H9 (cell line): ENCODE measurements around the gene ARHGAP4. TPM values are rescaled to one million over a fixed set of nuclear protein-coding genes. Genes with fewer than 3 reads are reported as not detected.

Experiments
- DNase-seq: peaks from one replicate; pipeline ENCODE4 v3.0.0-alpha.2; 2017
- H2AFZ ChIP-seq: one replicate; pipeline ENCODE4 v1.6.1; 2013; ENCODE audit warnings: mild to moderate bottlenecking, low read length, control low read depth, moderate library complexity
- H2AK5ac ChIP-seq: 2 replicates; pipeline ENCODE4 v1.6.1; 2013; ENCODE audit warnings: low read length, control low read depth, mixed read lengths; ENCODE audit not compliant: insufficient read length
- H2BK120ac ChIP-seq: one replicate; pipeline ENCODE4 v1.6.1; 2013; ENCODE audit warnings: low read depth, mild to moderate bottlenecking, low read length, control low read depth, inconsistent platforms; ENCODE audit not compliant: poor library complexity, severe bottlenecking
- H2BK12ac ChIP-seq: 2 replicates; pipeline ENCODE4 v1.6.1; 2013; ENCODE audit warnings: low read length, control low read depth, mixed read lengths, low read depth; ENCODE audit not compliant: insufficient read length
- H2BK15ac ChIP-seq: 2 replicates; pipeline ENCODE4 v1.6.1; 2013; ENCODE audit warnings: low read depth, low read length, control low read depth
- H2BK20ac ChIP-seq: one replicate; pipeline ENCODE4 v1.6.1; 2013; ENCODE audit warnings: low read depth, mild to moderate bottlenecking, low read length, control low read depth, inconsistent platforms; ENCODE audit not compliant: poor library complexity, severe bottlenecking
- H2BK5ac ChIP-seq: 2 replicates; pipeline ENCODE4 v1.6.1; 2013; ENCODE audit warnings: low read length, control low read depth, mixed read lengths; ENCODE audit not compliant: insufficient read length
- H3K14ac ChIP-seq: 2 replicates; pipeline ENCODE4 v1.6.1; 2013; ENCODE audit warnings: low read length, control low read depth; ENCODE audit not compliant: insufficient read depth
- H3K18ac ChIP-seq: 2 replicates; pipeline ENCODE4 v1.6.1; 2013; ENCODE audit warnings: low read depth, mild to moderate bottlenecking, mixed read lengths, low read length, control low read depth; ENCODE audit not compliant: insufficient read length
- H3K23ac ChIP-seq: 2 replicates; pipeline ENCODE4 v1.6.1; 2013; ENCODE audit warnings: low read length, control low read depth, mixed read lengths, low read depth; ENCODE audit not compliant: insufficient read length
- H3K23me2 ChIP-seq: 2 replicates; pipeline ENCODE4 v1.6.1; 2013; ENCODE audit warnings: low read depth, mild to moderate bottlenecking, mixed read lengths, low read length, control low read depth; ENCODE audit not compliant: insufficient read length, poor library complexity, severe bottlenecking
- H3K27ac ChIP-seq: 2 replicates; pipeline ENCODE4 v1.5.1; 2013; ENCODE audit warnings: low read length, control low read depth, mixed read lengths, low read depth; ENCODE audit not compliant: insufficient read length
- H3K27me3 ChIP-seq: 2 replicates; pipeline ENCODE4 v1.6.1; 2013; ENCODE audit warnings: low read length, control low read depth, inconsistent platforms; ENCODE audit not compliant: insufficient read depth
- H3K4ac ChIP-seq: 2 replicates; pipeline ENCODE4 v1.6.1; 2013; ENCODE audit warnings: low read depth, mild to moderate bottlenecking, control low read depth, inconsistent platforms, low read length, moderate library complexity
- H3K4me1 ChIP-seq: 2 replicates; pipeline ENCODE4 v1.6.1; 2013; ENCODE audit warnings: low read length, control low read depth, inconsistent platforms; ENCODE audit not compliant: insufficient read depth
- H3K4me2 ChIP-seq: 2 replicates; pipeline ENCODE4 v1.6.1; 2013; ENCODE audit warnings: low read length, control low read depth, mixed read lengths; ENCODE audit not compliant: insufficient read length, insufficient read depth
- H3K56ac ChIP-seq: 2 replicates; pipeline ENCODE4 v1.6.1; 2013; ENCODE audit warnings: low read depth, mild to moderate bottlenecking, mixed read lengths, low read length, control low read depth; ENCODE audit not compliant: insufficient read length
- H3K79me1 ChIP-seq: 2 replicates; pipeline ENCODE4 v1.6.1; 2013; ENCODE audit warnings: low read depth, mild to moderate bottlenecking, moderate library complexity, low read length, control low read depth, inconsistent platforms; ENCODE audit not compliant: insufficient read depth, poor library complexity, severe bottlenecking
- H3K79me2 ChIP-seq: 2 replicates; pipeline ENCODE4 v1.6.1; 2013; ENCODE audit warnings: low read length, control low read depth, inconsistent platforms; ENCODE audit not compliant: insufficient read depth
- H3K9ac ChIP-seq: 2 replicates; pipeline ENCODE4 v1.6.1; 2013; ENCODE audit warnings: low read length, control low read depth, mixed read lengths; ENCODE audit not compliant: insufficient read length; ENCODE audit errors: extremely low read depth
- H3K9me3 ChIP-seq: one replicate; pipeline ENCODE4 v1.6.1; 2013; ENCODE audit warnings: low read depth, low read length, inconsistent platforms; ENCODE audit not compliant: control insufficient read depth
- H3T11ph ChIP-seq: one replicate; pipeline ENCODE4 v1.6.1; 2013; ENCODE audit warnings: mild to moderate bottlenecking, low read length, control low read depth, inconsistent platforms
- H4K20me1 ChIP-seq: one replicate; pipeline ENCODE4 v1.6.1; 2013; ENCODE audit not compliant: control insufficient read depth, insufficient read length, insufficient read depth
- H4K5ac ChIP-seq: 2 replicates; pipeline ENCODE4 v1.6.1; 2013; ENCODE audit warnings: low read depth, mild to moderate bottlenecking, mixed read lengths, low read length, control low read depth; ENCODE audit not compliant: insufficient read length
- H4K8ac ChIP-seq: replicated peaks from 2 replicates; pipeline ENCODE4 v1.6.1; 2013; ENCODE audit warnings: low read length, control low read depth, mixed read lengths, low read depth; ENCODE audit not compliant: insufficient read length
- H4K91ac ChIP-seq: 2 replicates; pipeline ENCODE4 v1.6.1; 2013; ENCODE audit warnings: low read depth, mild to moderate bottlenecking, moderate library complexity, mixed read lengths, low read length, control low read depth; ENCODE audit not compliant: insufficient read length
- H3K27ac Mint-ChIP-seq, 3 experiments: 2 replicates in 2 of 3; 3 replicates in 1 of 3; pipeline ENCODE4 v1.8.0; 2020 to 2021; ENCODE audit warnings: mixed read lengths in 3 of 3, mild to moderate bottlenecking in 1 of 3, moderate library complexity in 1 of 3
- H3K27me3 Mint-ChIP-seq: 2 replicates; pipeline ENCODE4 v1.8.0; 2021; ENCODE audit warnings: low read depth, mild to moderate bottlenecking, moderate library complexity, mixed read lengths
- H3K36me3 Mint-ChIP-seq, 3 experiments: 2 replicates in 2 of 3; 3 replicates in 1 of 3; pipeline ENCODE4 v1.8.0; 2020 to 2021; ENCODE audit warnings: low read depth in 3 of 3, mixed read lengths in 3 of 3; ENCODE audit not compliant: insufficient read depth in 1 of 3
- H3K4me1 Mint-ChIP-seq, 2 experiments: 2 replicates each; pipeline ENCODE4 v1.8.0; 2020; ENCODE audit warnings: mixed read lengths in 2 of 2
- H3K4me3 Mint-ChIP-seq, 2 experiments: 2 replicates in 1 of 2; 3 replicates in 1 of 2; pipeline ENCODE4 v1.8.0; 2020 to 2021; ENCODE audit warnings: mild to moderate bottlenecking in 2 of 2, mixed read lengths in 2 of 2, moderate library complexity in 1 of 2
- H3K9me3 Mint-ChIP-seq, 2 experiments: 2 replicates in 1 of 2; 3 replicates in 1 of 2; pipeline ENCODE4 v1.8.0; 2020; ENCODE audit warnings: mild to moderate bottlenecking in 2 of 2, mixed read lengths in 2 of 2, moderate library complexity in 1 of 2
- CTCF ChIP-seq: fragments of 200-600 bp; sonication (generic); conservative IDR thresholded peaks from 3 replicates; pipeline ENCODE4 v1.8.0; 2021; ENCODE audit warnings: antibody characterized with exemption, mild to moderate bottlenecking
- WGBS: extraction: QIAGEN DNeasy Blood & Tissue Kit; methylation state at CpG from one replicate; pipeline ENCODE4 v1.1.7; 2013; ENCODE audit warnings: missing lambda C conversion rate, low lambda C conversion rate, mixed read lengths; ENCODE audit not compliant: insufficient read length; ENCODE audit errors: extremely low coverage; 5-methylcytosine and 5-hydroxymethylcytosine counted together
- total RNA-seq: library from RNA; stranded (reverse); gene quantifications from 2 replicates; pipeline ENCODE4 v1.2.1, GENCODE V29; 2021

The ARHGAP4 gene
- total RNA-seq, 1 experiment from 2014 or later: 37.8 TPM

- Histone ChIP-seq H2BK12ac (no peak overlapping the region), H3K27me3 (no peaks in the 10 kb centered on the region), H2BK5ac (no peak overlapping the region), H2AK5ac (no peak overlapping the region), H3K79me2 (no peaks in the 10 kb centered on the region), H4K8ac (no peak overlapping the region), H2BK120ac (no peak overlapping the region), H4K5ac (no peak overlapping the region), H2AFZ (no peak overlapping the region), H3K56ac (no peak overlapping the region), H3K4me2 (no peak overlapping the region), H3T11ph (no peak overlapping the region), H3K4ac (no peak overlapping the region), H3K23ac (no peak overlapping the region), H2BK20ac (no peak overlapping the region), H3K14ac (no peak overlapping the region), H3K79me1 (no peaks in the 10 kb centered on the region), H3K27ac (no peak overlapping the region), H3K18ac (no peak overlapping the region), H3K9ac (no peak overlapping the region), H4K91ac (no peak overlapping the region), H2BK15ac (no peak overlapping the region), H4K20me1 (no peaks in the 10 kb centered on the region), H3K9me3 (peaks cover 5% of the 10 kb centered on the region), H3K23me2 (no peaks in the 10 kb centered on the region), H3K4me1 (no peaks in the 10 kb centered on the region)
- Mint-ChIP-seq H3K36me3 (peaks cover 3 to 39% (median 12%) of the 10 kb centered on the region in 3 experiments; a peak in 5 of 7 replicates), H3K27me3 (no peaks in the 10 kb centered on the region), H3K27ac (no peak overlapping the region), H3K4me3 (no peak overlapping the region), H3K4me1 (0 out of 4 replicates have a peak, but pooled peaks cover 0 to 3% of the 10 kb centered on the region in 2 experiments), H3K9me3 (peaks cover 54 to 67% of the 10 kb centered on the region in 2 experiments)
- no peak for DNase-seq
- TF ChIP-seq CTCF: no peak
- no CpG with 5 or more reads among the region's 22 CpGs for WGBS
These were observed 15.6 kb downstream of the ARHGAP4 start for GRCh38 chrX:153910446-153910845.
